WTC11 (cell line): Measurements from ENCODE around the gene PDZK1.

ENCODE experiments used
- AFF4 ChIP-seq: sonication (generic); formaldehyde crosslinking; IDR thresholded peaks from 2 replicates; pipeline ENCODE4 v1.8.1; 2023; ENCODE audit warnings: mild to moderate bottlenecking, missing genetic modification reagents, borderline replicate concordance
- ARID4B ChIP-seq: sonication (generic); formaldehyde crosslinking; IDR thresholded peaks from 2 replicates; pipeline ENCODE4 v1.8.0; 2023; ENCODE audit warnings: missing genetic modification reagents, mild to moderate bottlenecking, borderline replicate concordance
- CTCF ChIP-seq: fragments of 200-600 bp; IDR thresholded peaks from 2 replicates; pipeline ENCODE4 v1.8.0; 2022; ENCODE audit warnings: antibody characterized with exemption
- FOXP4 ChIP-seq: sonication (generic); formaldehyde crosslinking; IDR thresholded peaks from 2 replicates; pipeline ENCODE4 v1.8.0; 2022; ENCODE audit warnings: mild to moderate bottlenecking, missing genetic modification reagents
- HMGXB4 ChIP-seq: sonication (generic); formaldehyde crosslinking; IDR thresholded peaks from 2 replicates; pipeline ENCODE4 v1.8.1; 2023; ENCODE audit warnings: mild to moderate bottlenecking, moderate library complexity, missing genetic modification reagents
- JUN ChIP-seq: sonication (generic); formaldehyde crosslinking; IDR thresholded peaks from 2 replicates; pipeline ENCODE4 v1.8.0; 2023; ENCODE audit warnings: mild to moderate bottlenecking, missing genetic modification reagents
- MLX ChIP-seq: sonication (generic); formaldehyde crosslinking; IDR thresholded peaks from 2 replicates; pipeline ENCODE4 v1.8.1; 2023; ENCODE audit warnings: mild to moderate bottlenecking, missing genetic modification reagents, moderate library complexity
- OVOL2 ChIP-seq: fragments of 250-450 bp; sonication (Bioruptor Pico); IDR thresholded peaks from 2 replicates; pipeline ENCODE4 v1.9.0; 2021; ENCODE audit warnings: mild to moderate bottlenecking, borderline replicate concordance
- PRDM15 ChIP-seq: sonication (generic); formaldehyde crosslinking; IDR thresholded peaks from 2 replicates; pipeline ENCODE4 v1.8.0; 2022; ENCODE audit warnings: missing genetic modification reagents
- SMAD3 ChIP-seq: sonication (generic); formaldehyde crosslinking; IDR thresholded peaks from 2 replicates; pipeline ENCODE4 v1.8.0; 2022; ENCODE audit warnings: missing genetic modification reagents, mild to moderate bottlenecking, borderline replicate concordance

GRCh38 chr1:145714524-145715111 lies 7.5 kb upstream of the PDZK1 start:
- TF ChIP-seq PRDM15 (CRISPR knock-in tag) = no peak
- TF ChIP-seq JUN (CRISPR knock-in tag) = no peak
- no peak for TF ChIP-seq CTCF
- no peak for TF ChIP-seq AFF4 (CRISPR knock-in tag)
- TF ChIP-seq ARID4B (CRISPR knock-in tag) = no peak
- TF ChIP-seq MLX (CRISPR knock-in tag) = no peak
- TF ChIP-seq OVOL2 (CRISPR knock-in tag) = no peak
- TF ChIP-seq SMAD3 (CRISPR knock-in tag) = no peak
- TF ChIP-seq FOXP4 (CRISPR knock-in tag) = no peak
- no peak for TF ChIP-seq HMGXB4
